Fibroblast of peridontal ligament (primary cell): ENCODE data around the gene MYL4.
A peak's percentile ranks its signal among the peaks of the same experiment; 100 is the strongest.
"Not testable (repeated sequence)": the region's sequence is repeated elsewhere in the genome, so short reads cannot be mapped to it uniquely, and the experiment has no call there.

Experiments used
- DNase-seq: peaks from one replicate; pipeline ENCODE4 v3.0.0-alpha.2; 2010; ENCODE audit errors: extremely low read depth

MYL4 gene

GRCh38 chr17:47208744-47209488 is at the start of gene MYL4:
Gene MYL4, plus strand, starts transcription at chr17:47209348. Its CDS starts 75 bp downstream, at chr17:47209423.
- peak; percentile 28 for DNase-seq

GRCh38 chr17:47162013-47162622 is 47.0 kb upstream of the MYL4 start:
- no peak for DNase-seq

GRCh38 chr17:47164263-47164662 is 44.9 kb upstream of the MYL4 start:
- DNase-seq = no peak

GRCh38 chr17:47165137-47165536 is 44.0 kb upstream of the MYL4 start:
- no peak for DNase-seq

GRCh38 chr17:47166854-47167253 is 42.3 kb upstream of the MYL4 start:
- not testable (repeated sequence) for DNase-seq

GRCh38 chr17:47168896-47169295 is 40.3 kb upstream of the MYL4 start:
- not testable (repeated sequence) for DNase-seq

- DNase-seq = no peak
Observed at GRCh38 chr17:47170710-47171109, 38.4 kb upstream of the MYL4 start.

GRCh38 chr17:47172696-47173565 is 36.2 kb upstream of the MYL4 start:
- peak; percentile 26 for DNase-seq

GRCh38 chr17:47174823-47175222 is 34.3 kb upstream of the MYL4 start:
- not testable (repeated sequence) for DNase-seq

- no peak for DNase-seq
Observed at GRCh38 chr17:47176389-47176826, 32.7 kb upstream of the MYL4 start.

- DNase-seq = no peak
Observed at GRCh38 chr17:47177261-47177660, 31.9 kb upstream of the MYL4 start.

GRCh38 chr17:47179141-47179540 is 30.0 kb upstream of the MYL4 start:
- no peak for DNase-seq

GRCh38 chr17:47180337-47180736 is 28.8 kb upstream of the MYL4 start:
- no peak for DNase-seq

GRCh38 chr17:47180988-47181387 is 28.2 kb upstream of the MYL4 start:
- DNase-seq = not testable (repeated sequence)

- DNase-seq = peak; percentile 71
Observed at GRCh38 chr17:47184681-47185080, 24.5 kb upstream of the MYL4 start.

GRCh38 chr17:47188271-47188875 is 20.8 kb upstream of the MYL4 start:
- peak; percentile 74 for DNase-seq

GRCh38 chr17:47188876-47189731 is 20.0 kb upstream of the MYL4 start, which contains the start of gene CDC27:
Gene CDC27, minus strand, starts transcription at chr17:47189295. Its CDS starts 123 bp downstream, at chr17:47189172.
- DNase-seq = peak; percentile 99

GRCh38 chr17:47189732-47190237 is 19.4 kb upstream of the MYL4 start:
- no peak for DNase-seq

GRCh38 chr17:47190243-47190642 is 18.9 kb upstream of the MYL4 start:
- DNase-seq = no peak

- DNase-seq = no peak
Observed at GRCh38 chr17:47190770-47191169, 18.4 kb upstream of the MYL4 start.

GRCh38 chr17:47192554-47192953 is 16.6 kb upstream of the MYL4 start:
- peak; percentile 51 for DNase-seq
